Esophagus squamous epithelium (tissue), 5 donors: ENCODE results near the gene COL16A1. TPM values are rescaled to one million over a fixed set of nuclear protein-coding genes. Genes with fewer than 3 reads are reported as not detected.
A peak's percentile ranks its signal among the peaks of the same experiment; 100 is the strongest.

Source experiments
- DNase-seq: peaks from one replicate; lab custom pipeline; 2025; lab: John Stamatoyannopoulos, UW
- H3K27ac ChIP-seq, 4 donors: fragments of 200-600 bp; sonication (generic); one replicate each; pipeline ENCODE4 v1.5.1; 2016 to 2019; ENCODE audit warnings: mild to moderate bottlenecking in 1 of 4
- H3K27me3 ChIP-seq, 4 donors: fragments of 200-600 bp; sonication (generic); 1 replicate in 3 of 4; 2 replicates in 1 of 4; pipeline versions ENCODE4 v1.5.1 to v1.6.0; 2017 to 2021; ENCODE audit warnings: antibody characterized with exemption in 1 of 4
- H3K36me3 ChIP-seq, 3 donors: fragments of 200-600 bp; sonication (generic); one replicate each; pipeline ENCODE4 v1.5.1; 2016 to 2019
- H3K4me1 ChIP-seq, 3 donors: fragments of 200-600 bp; sonication (generic); one replicate each; pipeline ENCODE4 v1.5.1; 2017 to 2019
- H3K4me3 ChIP-seq, 4 donors: fragments of 200-600 bp; sonication (generic); 1 replicate in 3 of 4; 2 replicates in 1 of 4; pipeline ENCODE4 v1.5.1; 2016 to 2019; ENCODE audit warnings: mild to moderate bottlenecking in 2 of 4, moderate library complexity in 1 of 4
- H3K9me3 ChIP-seq, 3 donors: fragments of 200-600 bp; sonication (generic); one replicate each; pipeline ENCODE4 v1.5.1; 2016 to 2019
- CTCF ChIP-seq, 6 experiments: fragments of 450-650 bp in 4 of 6; fragments of 200-600 bp in 2 of 6; sonication (generic) in 2 of 6; IDR thresholded peaks; one replicate each; pipeline ENCODE4 v1.5.1; 2016 to 2019; ENCODE audit warnings: antibody characterized with exemption in 6 of 6, mild to moderate bottlenecking in 4 of 6, moderate library complexity in 4 of 6
- POLR2A ChIP-seq, 4 donors: fragments of 450-650 bp; IDR thresholded peaks; one replicate each; pipeline ENCODE4 v1.6.1; 2017; ENCODE audit warnings: antibody characterized with exemption in 4 of 4, mild to moderate bottlenecking in 4 of 4, moderate library complexity in 3 of 4
- WGBS, 2 donors: methylation state at CpG; one replicate each; pipeline ENCODE4 v1.1.5; 2018; 5-methylcytosine and 5-hydroxymethylcytosine counted together
- intact Hi-C: fragments of 100-400 bp; cut with DNase I; formaldehyde crosslinking; loops from one replicate; pipeline ENCODE4 v1.15.0; 2022
- total RNA-seq, 4 donors: library from RNA; depleted of rRNA; stranded (reverse); fragments of >200 nt; gene quantifications; one replicate each; pipeline ENCODE4 v1.1.0, GENCODE V29; 2016
- donor health status: DM: yes; HTN: yes; CAD: no.

COL16A1 gene
- total RNA-seq, 4 donors from 2014 or later: 8.8 to 35.5 (median 16.4) TPM

- Histone ChIP-seq H3K9me3 (no peaks in the 10 kb centered on the region), H3K4me1 (peaks cover 20 to 71% (median 41%) of the 10 kb centered on the region in 3 donors), H3K4me3 (peak overlapping the region; percentile 7 to 58 (median 41)), H3K27ac (peak overlapping the region; percentile 74 to 96 (median 90)), H3K36me3 (no peaks in the 10 kb centered on the region), H3K27me3 (peaks cover 0 to 53% (median 0%) of the 10 kb centered on the region in 4 donors)
- 4 to 14% methylated on average over 8 to 14 of the region's 44 CpGs for WGBS, 2 donors
- intact Hi-C loops: no loop called here
- no peak for DNase-seq
- peak in 1 of 4 donors; percentile 30 for TF ChIP-seq POLR2A (IDR thresholded peaks at IDR 0.05)
- peak; percentile 47 to 81 (median 76) for TF ChIP-seq CTCF (IDR thresholded peaks at IDR 0.05)
These were observed 11.5 kb upstream of the COL16A1 start for GRCh38 chr1:31715087-31715872.

DNA sequence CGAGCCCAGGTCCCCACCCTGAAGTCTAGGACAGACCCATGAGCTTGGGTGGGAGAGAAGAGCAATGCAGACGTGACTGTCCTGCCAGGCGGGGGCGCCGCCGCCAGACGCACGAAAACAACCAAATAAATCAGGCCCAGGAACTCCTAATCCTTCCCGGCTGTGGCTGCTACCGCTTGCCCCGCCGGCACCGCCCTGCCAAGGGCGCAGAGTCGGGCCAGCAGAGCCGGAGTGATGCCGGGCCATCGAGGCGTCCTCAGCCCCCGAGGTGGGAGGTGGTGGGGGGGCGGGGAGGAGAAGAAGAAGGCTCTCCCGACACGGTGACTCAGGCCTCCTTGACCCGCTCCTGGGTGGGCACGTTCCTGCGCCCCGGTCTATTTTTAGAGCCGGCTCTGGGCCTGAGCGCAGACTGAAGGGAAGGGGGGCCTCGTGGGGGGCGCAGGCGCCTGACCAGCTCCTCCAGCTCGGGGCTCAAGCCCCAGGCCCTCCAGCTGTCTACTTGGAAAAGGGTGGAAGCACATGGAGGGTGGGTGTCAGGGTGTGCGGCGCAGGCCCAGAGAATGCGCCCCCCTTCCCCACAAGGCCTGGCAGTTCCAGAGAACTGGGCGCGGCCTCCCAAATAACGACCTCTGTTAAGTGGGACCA lies 10.7 kb upstream of the COL16A1 start:
- no peaks in the 10 kb centered on the region for H3K9me3 ChIP-seq
- H3K36me3 ChIP-seq: no peaks in the 10 kb centered on the region
- H3K27me3 ChIP-seq: peaks cover 0 to 49% (median 0%) of the 10 kb centered on the region in 4 donors
- intact Hi-C loops: no loop called here
- peak overlapping the region; percentile 74 to 96 (median 90) for H3K27ac ChIP-seq
- H3K4me3 ChIP-seq: peak overlapping the region in 3 of 4 donors; percentile 39 to 58 (median 43)
- DNase-seq: no peak
- peak in 5 of 6 experiments; percentile 16 to 40 (median 22) for TF ChIP-seq CTCF (IDR thresholded peaks at IDR 0.05)
- no peak for TF ChIP-seq POLR2A (IDR thresholded peaks at IDR 0.05)
- peaks cover 20 to 71% (median 41%) of the 10 kb centered on the region in 3 donors for H3K4me1 ChIP-seq
- 29% methylated on average over 1 of the region's 39 CpGs; no CpG with 5 or more reads in 1 of the 2 donors for WGBS, 2 donors

DNA sequence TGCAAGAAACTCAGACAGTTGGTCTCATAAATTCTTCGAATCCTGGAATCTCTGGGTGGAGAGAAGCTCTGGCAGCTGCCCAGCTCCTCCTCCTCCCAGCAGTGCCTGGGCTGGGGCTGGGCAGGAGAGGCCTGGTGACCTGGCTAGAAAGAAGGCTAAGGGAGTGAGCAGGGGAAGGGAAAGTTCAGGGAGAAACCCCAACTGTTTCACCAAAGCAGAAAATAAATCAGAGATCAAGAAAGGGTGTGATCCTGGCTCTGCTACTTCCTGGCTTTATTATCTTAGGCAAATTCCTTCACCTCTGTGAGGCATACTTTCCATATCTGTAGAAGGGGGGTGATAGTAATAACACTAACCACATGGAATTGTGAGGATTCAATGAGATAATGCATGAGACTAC lies 8.8 kb upstream of the COL16A1 start:
- TF ChIP-seq POLR2A (IDR thresholded peaks at IDR 0.05): no peak
- TF ChIP-seq CTCF (IDR thresholded peaks at IDR 0.05): no peak
- Histone ChIP-seq H3K27me3 (peaks cover 0 to 33% (median 0%) of the 10 kb centered on the region in 4 donors), H3K36me3 (no peaks in the 10 kb centered on the region), H3K4me3 (no peak overlapping the region), H3K27ac (peak overlapping the region in 3 of 4 donors; percentile 89 to 96 (median 90)), H3K4me1 (peaks cover 20 to 59% (median 38%) of the 10 kb centered on the region in 3 donors), H3K9me3 (no peaks in the 10 kb centered on the region)
- DNase-seq: no peak
- 0 to 60% methylated on average over 1 of the region's 1 CpG for WGBS, 2 donors
- intact Hi-C loops: no loop called here

DNA sequence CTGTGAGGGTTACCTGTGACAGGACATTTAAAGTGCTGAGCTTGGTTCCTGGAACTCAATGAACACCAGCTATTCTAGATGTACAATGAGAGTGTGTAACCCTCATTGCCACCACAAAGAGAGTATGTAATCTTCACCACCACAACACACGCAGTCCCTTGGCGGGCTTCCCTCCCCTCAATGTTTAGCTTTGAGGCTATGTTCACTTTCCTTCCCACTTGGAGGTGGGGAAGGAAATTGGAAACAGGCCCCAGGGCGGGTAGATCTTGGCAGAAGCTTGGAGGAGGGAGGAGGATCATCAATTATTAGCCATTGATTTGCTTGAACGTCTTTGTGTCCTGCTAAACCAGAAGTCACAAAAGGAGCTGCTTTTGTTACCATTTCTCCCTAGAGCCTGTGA lies 8.3 kb upstream of the COL16A1 start:
- WGBS, 2 donors: 37 to 47% methylated on average over 2 to 4 of the region's 4 CpGs
- intact Hi-C loops: no loop called here

More for the DNA sequence above, 8.3 kb upstream of the COL16A1 start:
- peaks cover 0 to 27% (median 0%) of the 10 kb centered on the region in 4 donors for H3K27me3 ChIP-seq
- H3K36me3 ChIP-seq: no peaks in the 10 kb centered on the region
- no peak for TF ChIP-seq POLR2A (IDR thresholded peaks at IDR 0.05)
- no peak for TF ChIP-seq CTCF (IDR thresholded peaks at IDR 0.05)
- H3K4me1 ChIP-seq: peaks cover 20 to 53% (median 38%) of the 10 kb centered on the region in 3 donors
- no peaks in the 10 kb centered on the region for H3K9me3 ChIP-seq
- H3K4me3 ChIP-seq: no peak overlapping the region
- DNase-seq: no peak
- H3K27ac ChIP-seq: peak overlapping the region in 3 of 4 donors; percentile 89 to 96 (median 90)
